HepG2 (cell line): ENCODE data around the gene ZFP69B. TPM values are rescaled to one million over a fixed set of nuclear protein-coding genes. Genes with fewer than 3 reads are reported as not detected.

ENCODE experiments used
- CEBPB ChIP-seq: IDR thresholded peaks from 2 replicates; pipeline ENCODE4 v1.6.1; 2011; ENCODE audit warnings: low read depth, low read length, improper control_type of control experiment, borderline replicate concordance
- CEBPG ChIP-seq: IDR thresholded peaks from 2 replicates; pipeline ENCODE4 v1.6.1; 2016
- CREB1 ChIP-seq, 2 experiments: fragments of 450-650 bp in 1 of 2; IDR thresholded peaks; 2 replicates each; pipeline ENCODE4 v1.6.1; 2016 to 2017; ENCODE audit warnings: control low read depth in 1 of 2, mild to moderate bottlenecking in 1 of 2, missing compliant biosample characterization in 1 of 2, missing genetic modification characterization in 1 of 2
- IRF2 ChIP-seq: IDR thresholded peaks from 2 replicates; pipeline ENCODE4 v1.6.1; 2018; ENCODE audit warnings: missing genetic modification reagents, missing compliant biosample characterization
- KAT7 ChIP-seq: IDR thresholded peaks from 2 replicates; pipeline ENCODE4 v1.6.1; 2018; ENCODE audit warnings: borderline replicate concordance, missing compliant biosample characterization
- MBNL3 ChIP-seq: fragments of 250-450 bp; sonication (Bioruptor Pico); conservative IDR thresholded peaks from 2 replicates; pipeline ENCODE4 v1.8.0; 2022; ENCODE audit warnings: mild to moderate bottlenecking, inconsistent platforms
- MXD1 ChIP-seq: sonication (generic); formaldehyde crosslinking; IDR thresholded peaks from 2 replicates; pipeline ENCODE4 v1.4.0; 2020; ENCODE audit warnings: mild to moderate bottlenecking, missing genetic modification reagents
- PAF1 ChIP-seq: IDR thresholded peaks from 2 replicates; pipeline ENCODE4 v1.6.1; 2016; ENCODE audit warnings: missing genetic modification reagents, missing compliant biosample characterization
- PHF8 ChIP-seq: sonication (generic); formaldehyde crosslinking; IDR thresholded peaks from 2 replicates; pipeline ENCODE4 v1.5.0; 2020; ENCODE audit warnings: missing genetic modification reagents
- SAP130 ChIP-seq: IDR thresholded peaks from 2 replicates; pipeline ENCODE4 v1.6.1; 2016; ENCODE audit warnings: low read depth
- SRSF4 ChIP-seq: fragments of 200-400 bp; formaldehyde crosslinking; IDR thresholded peaks from one replicate; pipeline ENCODE4 v1.6.1; 2018; ENCODE audit warnings: mild to moderate bottlenecking, low read depth, low read length, moderate library complexity; ENCODE audit not compliant: poor library complexity, severe bottlenecking
- THAP11 ChIP-seq: IDR thresholded peaks from 2 replicates; pipeline ENCODE4 v1.6.1; 2016; ENCODE audit warnings: missing biosample characterization, missing genetic modification reagents
- ZNF12 ChIP-seq: sonication (generic); formaldehyde crosslinking; IDR thresholded peaks from 2 replicates; pipeline ENCODE4 v1.5.0; 2020; ENCODE audit warnings: missing genetic modification reagents
- ZNF264 ChIP-seq: sonication (generic); formaldehyde crosslinking; IDR thresholded peaks from 2 replicates; pipeline ENCODE4 v1.4.0; 2020; ENCODE audit warnings: missing genetic modification reagents
- ZNF34 ChIP-seq: sonication (generic); formaldehyde crosslinking; IDR thresholded peaks from 2 replicates; pipeline ENCODE4 v1.4.0; 2020; ENCODE audit warnings: mild to moderate bottlenecking, missing genetic modification reagents, borderline replicate concordance
- ZNF350 ChIP-seq: sonication (generic); formaldehyde crosslinking; IDR thresholded peaks from 2 replicates; pipeline ENCODE4 v1.4.0; 2020; ENCODE audit warnings: mild to moderate bottlenecking, low read depth, missing genetic modification reagents, borderline replicate concordance
- ZNF501 ChIP-seq: sonication (generic); formaldehyde crosslinking; IDR thresholded peaks from 2 replicates; pipeline ENCODE4 v1.5.1; 2020; ENCODE audit warnings: mild to moderate bottlenecking, moderate library complexity, missing genetic modification reagents
- ZNF574 ChIP-seq: sonication (generic); formaldehyde crosslinking; IDR thresholded peaks from 2 replicates; pipeline ENCODE4 v1.4.0; 2020; ENCODE audit warnings: missing genetic modification reagents
- ZNF605 ChIP-seq: sonication (generic); formaldehyde crosslinking; IDR thresholded peaks from 2 replicates; pipeline ENCODE4 v1.8.0; 2022; ENCODE audit warnings: mild to moderate bottlenecking, missing genetic modification reagents
- ZNF644 ChIP-seq: IDR thresholded peaks from 2 replicates; pipeline ENCODE4 v1.6.1; 2016; ENCODE audit warnings: low read depth
- ZNF772 ChIP-seq: sonication (generic); formaldehyde crosslinking; IDR thresholded peaks from 2 replicates; pipeline ENCODE4 v1.5.0; 2020; ENCODE audit warnings: mild to moderate bottlenecking, missing genetic modification reagents
- polyA plus RNA-seq, 8 experiments: library from polyadenylated mRNA; depleted of rRNA in 3 of 8; stranded (reverse) in 7 of 8; unstranded in 1 of 8; fragments of >200 nt; fragmentation: Illumina TruSeq in 4 of 8; extraction: Trizol in 4 of 8; gene quantifications; 2 replicates each; pipeline versions ENCODE4 v1.2.1 to v1.2.3, GENCODE V29; 2011 to 2016; ENCODE audit warnings: low read depth in 4 of 8, missing spikeins in 1 of 8, mixed read lengths in 1 of 8; ENCODE audit not compliant: insufficient read depth in 1 of 8
- total RNA-seq, 5 experiments: library from RNA; depleted of rRNA; stranded (reverse); fragments of >200 nt; fragmentation: Illumina TruSeq; extraction: Trizol; gene quantifications; 2 replicates each; pipeline ENCODE4 v1.2.3, GENCODE V29; 2016; ENCODE audit warnings: low read depth in 1 of 5
- TF ChIP-seq, protein P1 (sequence below): IDR thresholded peaks from 2 replicates; pipeline ENCODE4 v1.6.1; 2016; ENCODE audit warnings: low read depth
- TF ChIP-seq, protein P2 (sequence below): IDR thresholded peaks from 2 replicates; pipeline ENCODE4 v1.6.1; 2018; ENCODE audit warnings: missing genetic modification reagents, mild to moderate bottlenecking, missing compliant biosample characterization

ZFP69B gene
- total and polyA plus RNA-seq, 2 of the 13 experiments (the other 11 are each of a cell fraction or from before 2014, with no cell fraction given) = 4.6 to 7.7 TPM

GRCh38 chr1:40450495-40451237 lies 390 bp downstream of the ZFP69B start (continued):
- peak; percentile 29; the same call in 1 of the 2 replicates for TF ChIP-seq ZNF574 (CRISPR knock-in tag)
- peak; percentile 62; the same call in 1 of the 2 replicates for TF ChIP-seq ZNF605 (CRISPR knock-in tag)
- TF ChIP-seq CEBPG (CRISPR knock-in tag) = peak; percentile 98
- peak; percentile 52 for TF ChIP-seq THAP11 (CRISPR knock-in tag)
- TF ChIP-seq, protein P1, sequence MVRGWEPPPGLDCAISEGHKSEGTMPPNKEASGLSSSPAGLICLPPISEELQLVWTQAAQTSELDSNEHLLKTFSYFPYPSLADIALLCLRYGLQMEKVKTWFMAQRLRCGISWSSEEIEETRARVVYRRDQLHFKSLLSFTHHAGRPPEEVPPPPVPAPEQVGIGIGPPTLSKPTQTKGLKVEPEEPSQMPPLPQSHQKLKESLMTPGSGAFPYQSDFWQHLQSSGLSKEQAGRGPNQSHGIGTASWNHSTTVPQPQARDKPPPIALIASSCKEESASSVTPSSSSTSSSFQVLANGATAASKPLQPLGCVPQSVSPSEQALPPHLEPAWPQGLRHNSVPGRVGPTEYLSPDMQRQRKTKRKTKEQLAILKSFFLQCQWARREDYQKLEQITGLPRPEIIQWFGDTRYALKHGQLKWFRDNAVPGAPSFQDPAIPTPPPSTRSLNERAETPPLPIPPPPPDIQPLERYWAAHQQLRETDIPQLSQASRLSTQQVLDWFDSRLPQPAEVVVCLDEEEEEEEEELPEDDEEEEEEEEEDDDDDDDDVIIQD = no peak
- peak; percentile 44 for TF ChIP-seq KAT7 (CRISPR knock-in tag)
- peak; percentile 68; the same call in 1 of the 2 replicates for TF ChIP-seq SAP130 (CRISPR knock-in tag)
- TF ChIP-seq ZNF501 (CRISPR knock-in tag) = no peak
- TF ChIP-seq ZNF34 (CRISPR knock-in tag) = no peak
- TF ChIP-seq PAF1 = no peak
- TF ChIP-seq PHF8 (CRISPR knock-in tag) = peak; percentile 59
- peak; percentile 62; the same call in 1 of the 2 replicates for TF ChIP-seq ZNF350
- no peak for TF ChIP-seq MXD1 (CRISPR knock-in tag)
- TF ChIP-seq CREB1 (IDR thresholded peaks at IDR 0.05) = 0 out of 2 replicates have a peak, but pooled peaks have one; percentile 28
- TF ChIP-seq CREB1 (CRISPR knock-in tag; IDR thresholded peaks at IDR 0.05) = peak; percentile 71
- no peak for TF ChIP-seq ZNF264 (CRISPR knock-in tag)
- TF ChIP-seq ZNF772 = 0 out of 2 replicates have a peak, but pooled peaks have one; percentile 29
- no peak for TF ChIP-seq SRSF4
- no peak for TF ChIP-seq MBNL3 (CRISPR knock-in tag)
- peak; percentile 93 for TF ChIP-seq CEBPB
- TF ChIP-seq ZNF644 (CRISPR knock-in tag) = peak; percentile 6; the same call in 1 of the 2 replicates
- 0 out of 2 replicates have a peak, but pooled peaks have one; percentile 34 for TF ChIP-seq ZNF12 (CRISPR knock-in tag)
- peak; percentile 29; the same call in 1 of the 2 replicates for TF ChIP-seq IRF2
- TF ChIP-seq, protein P2, sequence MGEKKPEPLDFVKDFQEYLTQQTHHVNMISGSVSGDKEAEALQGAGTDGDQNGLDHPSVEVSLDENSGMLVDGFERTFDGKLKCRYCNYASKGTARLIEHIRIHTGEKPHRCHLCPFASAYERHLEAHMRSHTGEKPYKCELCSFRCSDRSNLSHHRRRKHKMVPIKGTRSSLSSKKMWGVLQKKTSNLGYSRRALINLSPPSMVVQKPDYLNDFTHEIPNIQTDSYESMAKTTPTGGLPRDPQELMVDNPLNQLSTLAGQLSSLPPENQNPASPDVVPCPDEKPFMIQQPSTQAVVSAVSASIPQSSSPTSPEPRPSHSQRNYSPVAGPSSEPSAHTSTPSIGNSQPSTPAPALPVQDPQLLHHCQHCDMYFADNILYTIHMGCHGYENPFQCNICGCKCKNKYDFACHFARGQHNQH (CRISPR knock-in tag) = peak; percentile 31; the same call in 1 of the 2 replicates
